Ovary (tissue), 3 donors: ENCODE measurements around the gene TOX3.

Source experiments
- EP300 ChIP-seq: sonication (generic); formaldehyde crosslinking; IDR thresholded peaks from one replicate; pipeline ENCODE4 v1.6.1; 2017; ENCODE audit warnings: antibody characterized with exemption
- POLR2A ChIP-seq: fragments of 450-650 bp; IDR thresholded peaks from one replicate; pipeline ENCODE4 v1.6.1; 2017; ENCODE audit warnings: antibody characterized with exemption, mild to moderate bottlenecking, moderate library complexity
- TF ChIP-seq, protein P1 (sequence below), 3 donors: fragments of 450-650 bp in 2 of 3; fragments of 200-600 bp in 1 of 3; IDR thresholded peaks; one replicate each; pipeline versions ENCODE4 v1.5.1 to v1.8.0; 2016 to 2022; ENCODE audit warnings: antibody characterized with exemption in 3 of 3, mild to moderate bottlenecking in 1 of 3
- donor health status: DM: no; HTN: no; CAD: no.

DNA sequence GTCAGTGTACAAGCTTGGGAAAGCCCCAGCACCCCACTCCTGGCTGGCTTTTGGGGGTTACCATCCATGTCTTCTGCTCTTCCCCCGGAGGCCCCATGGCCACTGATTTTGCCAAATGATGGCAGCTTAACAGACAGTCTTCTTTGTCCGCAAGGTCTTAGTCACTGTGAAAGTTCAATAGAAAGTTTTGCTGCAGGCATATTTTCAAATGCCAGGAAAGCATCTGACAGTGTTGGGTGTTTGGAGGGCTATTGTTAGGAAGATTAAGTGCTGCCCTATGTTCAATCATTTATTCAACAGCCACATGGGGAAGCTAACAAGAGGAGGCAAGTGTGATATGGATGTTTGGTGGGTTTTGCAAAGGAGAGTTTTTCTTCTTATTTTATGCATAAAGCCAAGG is 122.4 kb downstream of the TOX3 start:
- TF ChIP-seq, protein P1, sequence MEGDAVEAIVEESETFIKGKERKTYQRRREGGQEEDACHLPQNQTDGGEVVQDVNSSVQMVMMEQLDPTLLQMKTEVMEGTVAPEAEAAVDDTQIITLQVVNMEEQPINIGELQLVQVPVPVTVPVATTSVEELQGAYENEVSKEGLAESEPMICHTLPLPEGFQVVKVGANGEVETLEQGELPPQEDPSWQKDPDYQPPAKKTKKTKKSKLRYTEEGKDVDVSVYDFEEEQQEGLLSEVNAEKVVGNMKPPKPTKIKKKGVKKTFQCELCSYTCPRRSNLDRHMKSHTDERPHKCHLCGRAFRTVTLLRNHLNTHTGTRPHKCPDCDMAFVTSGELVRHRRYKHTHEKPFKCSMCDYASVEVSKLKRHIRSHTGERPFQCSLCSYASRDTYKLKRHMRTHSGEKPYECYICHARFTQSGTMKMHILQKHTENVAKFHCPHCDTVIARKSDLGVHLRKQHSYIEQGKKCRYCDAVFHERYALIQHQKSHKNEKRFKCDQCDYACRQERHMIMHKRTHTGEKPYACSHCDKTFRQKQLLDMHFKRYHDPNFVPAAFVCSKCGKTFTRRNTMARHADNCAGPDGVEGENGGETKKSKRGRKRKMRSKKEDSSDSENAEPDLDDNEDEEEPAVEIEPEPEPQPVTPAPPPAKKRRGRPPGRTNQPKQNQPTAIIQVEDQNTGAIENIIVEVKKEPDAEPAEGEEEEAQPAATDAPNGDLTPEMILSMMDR (IDR thresholded peaks at IDR 0.05) = no peak
- TF ChIP-seq POLR2A = no peak
- TF ChIP-seq EP300 = no peak
